Measurements from ENCODE around the gene ZFP36.
A peak's percentile ranks its signal among the peaks of the same experiment; 100 is the strongest.

The ZFP36 gene

DNA sequence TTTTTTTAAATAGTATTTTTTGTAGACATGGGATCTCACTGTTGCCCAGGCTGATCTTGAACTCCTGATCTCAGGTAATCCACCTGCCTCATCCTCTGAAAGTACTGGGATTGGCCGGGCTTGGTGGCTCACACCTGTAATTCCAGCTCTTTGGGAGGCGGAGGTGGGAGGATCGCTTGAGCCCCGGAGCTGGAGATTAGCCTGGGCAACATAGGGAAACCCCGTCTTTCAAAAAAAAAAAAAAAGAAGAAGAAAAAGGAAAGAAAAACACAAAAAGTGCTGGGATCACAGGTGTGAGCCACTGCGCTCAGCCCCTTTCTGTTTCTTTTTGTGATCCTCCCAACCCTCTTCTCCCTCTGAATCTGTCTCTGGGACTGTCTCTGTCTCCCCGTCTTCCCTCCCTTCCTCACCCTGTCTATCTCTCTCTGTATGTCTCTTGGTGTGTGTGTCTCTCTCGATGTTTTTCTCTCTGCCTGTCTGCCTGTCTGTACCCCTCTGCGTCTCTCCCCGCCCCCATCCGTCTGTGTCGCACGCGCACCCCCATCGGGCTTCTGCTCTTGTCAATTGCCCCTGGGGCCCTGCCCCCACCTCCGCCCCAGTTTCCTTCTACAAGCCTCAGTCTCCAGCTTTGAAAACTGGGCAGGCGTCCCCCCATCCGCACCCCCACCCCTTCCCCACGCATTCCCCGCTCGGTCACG, 540 bp upstream of the ZFP36 start:
- DNase-seq (ENCODE audit: low read depth): peak; percentile 88

DNA sequence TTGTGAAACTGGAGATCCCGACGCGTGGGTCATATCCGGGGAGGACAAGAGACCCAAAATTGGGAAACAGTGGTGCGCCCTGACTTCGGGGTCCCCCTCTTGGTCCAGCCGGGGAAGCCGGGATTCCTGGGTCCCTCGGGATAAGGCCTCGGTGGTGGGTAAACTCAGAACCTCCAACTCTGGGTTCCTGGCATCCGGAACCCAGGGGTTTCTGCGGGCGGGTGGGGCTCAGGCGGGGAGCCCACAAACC, 688 bp downstream of the ZFP36 start:
- DNase-seq (ENCODE audit: low read depth): no peak

DNA sequence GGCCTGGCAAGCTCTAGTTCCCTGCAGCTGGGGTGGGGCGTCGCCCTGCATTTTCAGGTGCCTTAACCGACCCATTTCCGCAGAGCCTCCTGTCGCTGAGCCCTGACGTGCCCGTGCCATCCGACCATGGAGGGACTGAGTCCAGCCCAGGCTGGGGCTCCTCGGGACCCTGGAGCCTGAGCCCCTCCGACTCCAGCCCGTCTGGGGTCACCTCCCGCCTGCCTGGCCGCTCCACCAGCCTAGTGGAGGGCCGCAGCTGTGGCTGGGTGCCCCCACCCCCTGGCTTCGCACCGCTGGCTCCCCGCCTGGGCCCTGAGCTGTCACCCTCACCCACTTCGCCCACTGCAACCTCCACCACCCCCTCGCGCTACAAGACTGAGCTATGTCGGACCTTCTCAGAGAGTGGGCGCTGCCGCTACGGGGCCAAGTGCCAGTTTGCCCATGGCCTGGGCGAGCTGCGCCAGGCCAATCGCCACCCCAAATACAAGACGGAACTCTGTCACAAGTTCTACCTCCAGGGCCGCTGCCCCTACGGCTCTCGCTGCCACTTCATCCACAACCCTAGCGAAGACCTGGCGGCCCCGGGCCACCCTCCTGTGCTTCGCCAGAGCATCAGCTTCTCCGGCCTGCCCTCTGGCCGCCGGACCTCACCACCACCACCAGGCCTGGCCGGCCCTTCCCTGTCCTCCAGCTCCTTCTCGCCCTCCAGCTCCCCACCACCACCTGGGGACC, 1.2 kb downstream of the ZFP36 start:
- no peak for DNase-seq (ENCODE audit: low read depth)

DNA sequence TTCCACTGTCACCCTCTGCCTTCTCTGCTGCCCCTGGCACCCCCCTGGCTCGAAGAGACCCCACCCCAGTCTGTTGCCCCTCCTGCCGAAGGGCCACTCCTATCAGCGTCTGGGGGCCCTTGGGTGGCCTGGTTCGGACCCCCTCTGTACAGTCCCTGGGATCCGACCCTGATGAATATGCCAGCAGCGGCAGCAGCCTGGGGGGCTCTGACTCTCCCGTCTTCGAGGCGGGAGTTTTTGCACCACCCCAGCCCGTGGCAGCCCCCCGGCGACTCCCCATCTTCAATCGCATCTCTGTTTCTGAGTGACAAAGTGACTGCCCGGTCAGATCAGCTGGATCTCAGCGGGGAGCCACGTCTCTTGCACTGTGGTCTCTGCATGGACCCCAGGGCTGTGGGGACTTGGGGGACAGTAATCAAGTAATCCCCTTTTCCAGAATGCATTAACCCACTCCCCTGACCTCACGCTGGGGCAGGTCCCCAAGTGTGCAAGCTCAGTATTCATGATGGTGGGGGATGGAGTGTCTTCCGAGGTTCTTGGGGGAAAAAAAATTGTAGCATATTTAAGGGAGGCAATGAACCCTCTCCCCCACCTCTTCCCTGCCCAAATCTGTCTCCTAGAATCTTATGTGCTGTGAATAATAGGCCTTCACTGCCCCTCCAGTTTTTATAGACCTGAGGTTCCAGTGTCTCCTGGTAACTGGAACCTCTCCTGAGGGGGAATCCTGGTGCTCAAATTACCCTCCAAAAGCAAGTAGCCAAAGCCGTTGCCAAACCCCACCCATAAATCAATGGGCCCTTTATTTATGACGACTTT, 2.0 kb downstream of the ZFP36 start:
- DNase-seq (ENCODE audit: low read depth): no peak

DNA sequence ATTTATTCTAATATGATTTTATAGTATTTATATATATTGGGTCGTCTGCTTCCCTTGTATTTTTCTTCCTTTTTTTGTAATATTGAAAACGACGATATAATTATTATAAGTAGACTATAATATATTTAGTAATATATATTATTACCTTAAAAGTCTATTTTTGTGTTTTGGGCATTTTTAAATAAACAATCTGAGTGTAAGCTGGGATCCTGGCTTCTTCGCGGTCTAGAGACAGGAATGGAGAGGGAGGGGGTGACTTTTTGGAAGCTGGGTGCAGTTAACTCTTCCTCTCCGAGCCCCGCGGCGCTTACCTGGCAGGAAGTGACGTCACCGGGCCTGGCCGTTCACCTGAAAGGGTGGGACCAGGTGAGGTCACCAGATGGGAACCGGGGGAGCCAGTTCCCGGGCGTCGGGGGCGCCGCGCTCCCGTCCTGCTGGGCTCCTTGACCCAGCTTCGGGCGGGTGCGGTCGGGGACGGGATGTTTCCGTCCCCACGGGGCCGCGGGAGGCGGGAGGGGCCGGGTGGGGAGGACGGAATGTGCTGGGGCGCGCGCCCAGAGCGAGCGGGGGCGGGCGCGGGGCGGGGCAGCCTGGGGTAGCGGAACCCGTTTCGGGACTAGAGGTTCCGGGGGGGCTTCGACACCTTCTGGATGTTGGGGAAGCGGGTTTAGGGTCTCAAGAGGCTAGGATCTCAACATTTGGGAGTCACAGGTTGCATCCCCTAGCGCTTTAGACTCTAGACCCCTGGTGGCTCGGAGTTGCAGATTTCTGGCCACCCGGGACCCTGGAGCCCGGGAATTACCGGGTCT, 2.8 kb downstream of the ZFP36 start:
- DNase-seq (ENCODE audit: low read depth): peak; percentile 77

DNA sequence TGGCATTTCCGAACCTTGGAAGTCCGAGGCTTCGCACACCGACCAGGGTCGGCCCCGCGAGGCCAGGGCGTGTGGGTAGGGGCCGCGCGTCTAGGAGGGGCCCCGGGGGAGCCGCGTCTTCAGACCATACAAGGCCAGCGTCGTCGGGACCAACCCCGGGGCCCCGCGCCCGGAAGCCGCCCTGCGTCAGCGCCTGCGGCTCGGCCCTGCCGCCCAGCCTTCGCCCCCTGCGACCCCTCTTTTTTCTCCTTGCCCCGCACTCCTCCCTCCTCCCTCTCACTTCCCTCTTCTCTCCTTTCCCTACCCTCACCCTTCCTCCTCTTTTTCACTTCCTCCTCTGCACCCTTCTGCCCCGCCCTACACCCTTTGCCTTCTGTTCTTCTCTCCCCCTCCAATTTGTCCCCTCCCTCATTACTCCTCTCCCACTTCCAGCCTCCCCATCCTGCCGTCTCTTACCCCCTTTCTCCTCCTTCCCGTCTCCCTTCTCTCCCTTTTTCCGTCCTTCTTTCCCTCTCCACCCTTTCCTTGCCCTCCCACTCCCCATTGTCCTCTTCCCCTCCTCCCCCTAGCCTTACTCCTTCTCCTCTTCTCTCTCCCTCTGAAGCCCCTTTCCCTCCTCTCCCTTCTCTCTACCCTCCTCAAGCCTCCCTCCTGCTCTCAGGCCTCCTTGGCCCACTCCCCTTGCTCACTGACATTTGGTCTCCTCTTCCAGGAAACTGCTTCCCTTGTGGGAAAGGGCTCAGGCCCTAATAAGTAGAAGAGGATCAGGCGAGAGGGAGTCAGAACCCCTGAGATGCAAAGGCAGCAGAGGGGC, 3.6 kb downstream of the ZFP36 start:
- peak; percentile 36 for DNase-seq (ENCODE audit: low read depth)

DNA sequence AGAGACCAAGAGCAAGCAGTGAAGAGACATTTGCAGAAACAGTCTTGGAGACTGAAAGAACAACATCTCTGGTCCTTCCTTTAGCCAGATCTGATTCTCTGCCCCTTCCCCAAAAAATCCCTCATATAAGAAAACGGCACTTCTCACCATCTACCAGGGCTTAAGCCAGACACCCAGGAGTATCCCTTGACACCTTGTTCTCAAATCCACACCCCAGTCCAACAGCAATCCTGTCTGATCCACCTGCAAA, 4.1 kb downstream of the ZFP36 start:
- DNase-seq (ENCODE audit: low read depth): no peak

DNA sequence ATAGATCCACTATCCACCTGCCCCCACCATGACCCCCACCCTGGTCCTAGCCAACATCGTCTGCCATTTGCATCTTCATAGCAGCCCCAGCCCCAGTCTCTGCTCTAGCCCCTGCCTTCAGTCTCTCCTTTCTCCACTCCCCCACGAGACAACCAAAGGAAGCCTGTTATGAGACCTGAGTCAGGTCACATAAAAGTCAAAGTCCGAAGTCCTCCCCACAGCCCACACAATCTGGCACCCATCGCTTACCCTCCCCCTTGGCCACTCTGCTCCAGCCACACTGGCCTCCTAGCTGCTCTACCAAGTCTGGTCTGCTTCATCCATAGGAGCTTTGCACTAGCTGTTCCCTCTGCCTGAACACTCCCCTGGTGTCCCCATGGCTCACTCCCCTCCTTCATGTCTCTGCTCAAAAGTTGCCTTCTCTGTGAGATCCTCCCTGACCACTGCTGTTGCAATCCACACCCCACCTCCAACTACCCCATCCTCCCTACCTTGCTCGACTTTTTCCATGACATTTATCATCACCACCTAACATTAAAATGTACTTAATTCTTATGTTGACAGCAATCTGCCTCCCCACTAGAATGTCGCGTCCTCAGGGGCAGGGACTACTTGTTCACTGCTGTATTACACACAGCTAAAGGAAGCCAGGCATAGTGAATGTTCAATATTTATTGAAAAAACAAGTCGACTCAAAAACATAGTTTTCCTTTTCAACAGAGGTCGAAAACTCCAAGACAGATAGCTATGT, 4.6 kb downstream of the ZFP36 start:
- DNase-seq (ENCODE audit: low read depth): no peak

DNA sequence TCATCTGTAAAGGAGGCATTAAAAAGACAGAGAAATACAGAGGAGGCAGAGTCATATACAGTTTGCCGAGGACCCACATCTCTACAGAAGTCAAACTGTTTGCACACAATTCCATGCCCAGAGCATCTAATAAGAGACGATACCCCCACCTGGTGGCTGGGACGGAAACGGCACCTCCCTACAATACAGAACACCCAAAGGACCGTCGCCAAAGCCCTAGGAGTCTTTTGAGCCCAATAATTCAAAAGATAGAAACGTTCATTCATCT, 5.1 kb downstream of the ZFP36 start:
- peak; percentile 87 for DNase-seq (ENCODE audit: low read depth)

DNA sequence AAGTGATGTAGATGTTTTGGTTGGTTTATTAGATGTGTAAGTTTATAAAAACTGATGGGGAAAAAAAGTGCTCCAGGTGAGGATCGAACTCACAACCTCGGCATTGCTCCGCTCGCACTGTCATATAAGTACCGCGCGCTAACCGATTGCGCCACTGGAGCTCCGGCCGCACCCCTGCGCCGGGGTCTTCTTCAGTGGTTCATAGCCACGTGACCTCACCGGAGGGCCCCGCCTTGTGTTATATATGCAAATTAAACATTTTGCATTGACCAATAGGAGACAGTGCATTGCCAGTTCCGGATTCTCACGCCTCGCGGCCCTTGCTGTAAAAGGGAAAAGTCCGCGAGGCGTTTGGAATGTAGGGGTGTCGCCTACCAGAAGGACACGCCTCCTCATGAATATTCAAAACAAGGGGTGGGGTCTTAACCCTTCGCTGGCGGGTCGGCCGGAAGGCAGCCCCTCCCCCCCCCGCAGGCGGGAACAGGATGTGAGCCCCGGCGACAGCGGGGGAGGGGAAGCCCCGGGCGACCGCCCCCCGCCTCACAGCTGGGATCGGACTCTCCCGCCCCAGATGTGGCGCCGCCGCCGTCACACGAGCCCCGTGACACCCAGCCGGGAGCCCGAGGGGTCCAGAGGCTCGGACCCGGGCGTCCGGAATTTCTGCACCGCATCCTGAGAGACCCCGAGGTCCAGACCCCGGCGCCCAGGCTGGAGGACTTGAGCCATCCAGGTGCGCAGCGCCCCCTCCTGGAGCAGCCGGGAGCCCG, 5.6 kb downstream of the ZFP36 start, which contains the start of gene PLEKHG2:
Gene PLEKHG2, plus strand, starts transcription at position 570 of the 767 bp plus-strand sequence. CDS start 1,418 bp downstream, outside the sequence.
- DNase-seq (ENCODE audit: low read depth): peak; percentile 95

DNA sequence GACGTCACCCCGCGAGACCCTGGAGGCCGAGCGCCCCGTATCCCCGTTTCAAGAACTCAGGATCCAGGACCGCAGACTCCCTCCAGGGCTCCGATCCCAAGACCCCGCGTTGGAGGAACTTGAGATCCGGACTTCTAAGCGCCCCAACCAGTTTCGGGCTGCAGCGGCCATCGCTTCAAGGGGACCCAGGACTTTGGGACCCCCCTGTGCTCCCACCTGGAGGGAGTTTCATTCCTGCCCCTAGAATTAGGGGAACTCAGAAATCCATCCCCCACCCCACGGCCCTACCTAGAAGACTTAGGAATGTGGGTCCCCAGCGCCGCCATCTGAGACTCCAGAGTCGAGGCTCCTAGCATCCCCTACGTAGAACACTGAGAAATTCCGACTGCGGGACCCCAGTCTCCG, 6.2 kb downstream of the ZFP36 start:
- DNase-seq (ENCODE audit: low read depth): no peak

DNA sequence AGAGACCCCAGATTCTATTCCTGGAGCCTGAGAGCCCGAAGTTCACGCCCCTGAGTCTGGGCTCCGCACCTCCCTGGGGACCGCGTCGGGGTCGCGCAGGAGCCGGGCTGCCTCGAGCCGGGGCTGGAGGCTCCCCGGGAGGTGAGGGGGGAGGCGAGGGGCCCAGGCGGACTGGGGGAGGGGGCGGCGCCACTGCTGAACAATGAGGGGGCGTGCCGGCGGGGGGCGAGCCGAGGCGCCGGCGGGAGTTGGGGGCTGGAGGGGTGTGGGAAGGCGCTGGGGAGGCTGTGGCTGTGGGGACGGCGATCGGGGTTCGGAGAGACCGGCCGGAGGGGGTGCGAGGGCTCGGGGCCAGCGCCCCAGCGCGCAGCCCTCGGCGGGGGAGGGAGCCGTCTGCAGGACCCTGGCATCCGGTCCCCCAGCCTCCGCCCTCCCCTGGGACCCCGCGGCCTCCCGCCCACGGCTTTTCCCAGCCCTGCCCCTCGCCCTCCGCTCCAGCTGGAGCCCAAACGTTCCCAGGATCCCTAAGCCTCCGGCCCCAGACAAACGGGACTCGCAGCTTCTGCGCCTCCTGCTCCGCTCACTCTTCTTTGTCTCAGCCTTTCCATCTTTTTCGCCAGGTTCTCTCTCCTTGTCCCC, 6.7 kb downstream of the ZFP36 start:
- DNase-seq (ENCODE audit: low read depth): no peak

DNA sequence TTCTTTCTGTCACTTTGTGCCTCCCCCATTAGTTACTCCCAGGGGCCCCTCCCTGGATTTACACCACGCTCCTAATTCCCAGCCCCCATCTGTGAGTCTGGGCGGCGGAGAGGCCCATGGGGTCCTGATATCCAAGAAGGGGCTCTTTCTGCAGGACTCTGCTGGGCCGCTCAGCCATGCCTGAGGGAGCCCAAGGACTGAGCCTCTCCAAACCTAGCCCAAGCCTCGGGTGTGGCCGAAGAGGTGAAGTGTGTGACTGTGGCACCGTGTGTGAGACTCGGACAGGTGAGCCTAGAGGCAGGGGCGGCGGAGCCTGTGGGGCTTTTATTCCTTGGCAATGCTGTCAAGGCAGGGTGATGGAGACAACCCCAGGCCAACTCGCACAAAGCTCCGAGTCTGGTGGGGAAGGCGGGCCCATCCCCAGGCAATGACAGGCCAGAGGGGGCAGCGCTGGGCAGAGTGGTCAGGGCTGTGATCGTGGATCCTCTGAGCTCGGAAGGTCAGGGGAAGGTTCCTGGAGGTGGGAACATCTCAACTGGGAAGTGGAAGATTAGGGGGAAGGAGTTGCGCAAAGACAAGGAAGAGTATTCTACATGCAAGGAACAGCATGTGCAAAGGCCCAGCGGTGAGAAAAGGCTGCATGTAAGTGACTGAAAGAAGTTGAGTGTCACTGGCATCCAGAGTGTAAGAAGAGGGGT, 7.4 kb downstream of the ZFP36 start:
- no peak for DNase-seq (ENCODE audit: low read depth)

DNA sequence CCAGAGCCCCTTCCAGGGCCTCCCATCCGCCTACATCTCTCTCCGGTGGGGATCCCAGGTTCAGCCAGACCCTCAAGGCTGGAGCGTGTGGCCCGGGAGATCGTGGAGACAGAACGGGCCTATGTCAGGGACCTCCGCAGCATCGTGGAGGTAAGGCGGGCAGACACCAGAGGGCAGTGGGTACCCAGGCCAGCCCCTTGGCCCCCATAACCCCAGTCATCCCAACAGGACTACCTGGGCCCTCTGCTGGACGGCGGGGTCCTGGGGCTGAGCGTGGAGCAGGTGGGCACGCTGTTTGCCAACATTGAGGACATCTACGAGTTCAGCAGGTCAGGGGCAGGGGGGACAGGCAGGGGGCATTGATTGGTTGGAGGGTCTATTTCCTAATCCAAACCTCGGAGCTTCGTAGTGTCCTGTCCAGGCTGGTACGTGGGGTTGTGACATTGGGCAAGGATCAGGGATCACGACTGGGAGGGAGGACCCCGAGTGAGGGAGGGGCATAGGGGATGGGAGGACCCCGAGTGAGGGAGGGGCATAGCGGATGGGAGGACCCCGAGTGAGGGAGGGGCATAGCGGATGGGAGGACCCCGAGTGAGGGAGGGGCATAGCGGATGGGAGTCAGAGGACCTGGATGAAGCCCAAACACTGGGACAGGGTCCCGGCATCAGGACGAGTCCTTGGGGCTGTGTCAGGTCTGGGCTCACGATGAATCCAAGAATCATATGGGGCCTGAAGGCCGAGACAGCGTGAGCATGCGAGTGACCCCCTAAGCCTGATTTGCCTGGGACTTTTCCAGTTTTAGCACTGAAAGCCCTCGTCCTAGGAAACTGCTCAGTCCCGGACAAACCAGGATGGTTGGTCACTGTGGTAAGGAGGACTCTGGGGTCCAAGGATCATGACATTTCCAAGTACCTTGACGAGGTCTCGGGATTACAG, 8.7 kb downstream of the ZFP36 start:
- no peak for DNase-seq (ENCODE audit: low read depth)

DNA sequence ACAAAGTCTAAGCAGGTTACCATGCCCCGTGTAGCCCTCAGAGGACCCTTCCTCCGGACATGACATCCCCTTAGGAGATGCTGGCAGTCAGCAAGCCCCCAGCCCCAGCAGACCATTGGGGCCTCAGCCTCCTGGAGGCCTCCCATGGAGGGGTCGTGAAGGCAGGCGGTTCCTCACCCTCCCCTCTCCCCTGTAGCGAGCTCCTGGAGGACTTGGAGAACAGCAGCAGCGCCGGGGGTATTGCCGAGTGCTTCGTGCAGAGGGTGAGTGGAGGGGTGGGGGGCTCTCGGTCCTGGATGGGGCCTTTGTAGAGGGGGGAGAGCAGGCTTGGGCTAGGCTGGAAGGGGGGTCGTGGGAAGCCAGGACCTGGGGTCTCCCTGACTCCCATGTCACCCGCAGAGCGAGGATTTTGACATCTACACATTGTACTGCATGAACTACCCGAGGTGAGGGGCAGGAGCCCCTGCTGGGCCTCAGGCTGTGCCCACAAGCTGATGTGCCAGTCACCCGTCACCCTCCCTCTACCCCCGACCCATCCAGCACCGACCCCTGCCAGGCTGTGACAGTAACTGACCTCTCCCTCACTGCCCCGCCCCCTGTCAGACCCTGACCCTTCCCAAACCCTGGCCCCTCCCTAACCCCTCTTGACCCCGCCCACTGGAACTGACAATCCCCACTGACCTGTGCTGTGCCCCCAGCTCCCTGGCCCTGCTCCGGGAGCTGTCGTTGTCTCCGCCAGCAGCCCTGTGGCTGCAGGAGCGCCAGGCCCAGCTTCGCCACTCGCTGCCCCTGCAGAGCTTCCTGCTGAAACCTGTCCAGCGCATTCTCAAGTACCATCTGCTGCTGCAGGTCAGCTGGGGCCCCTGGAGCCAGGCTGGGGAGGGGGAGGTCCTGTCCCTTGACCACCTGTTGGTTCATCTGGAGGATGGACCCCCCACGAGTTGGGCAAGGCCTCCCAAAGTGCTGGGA, 9.8 kb downstream of the ZFP36 start:
- DNase-seq (ENCODE audit: low read depth): no peak

DNA sequence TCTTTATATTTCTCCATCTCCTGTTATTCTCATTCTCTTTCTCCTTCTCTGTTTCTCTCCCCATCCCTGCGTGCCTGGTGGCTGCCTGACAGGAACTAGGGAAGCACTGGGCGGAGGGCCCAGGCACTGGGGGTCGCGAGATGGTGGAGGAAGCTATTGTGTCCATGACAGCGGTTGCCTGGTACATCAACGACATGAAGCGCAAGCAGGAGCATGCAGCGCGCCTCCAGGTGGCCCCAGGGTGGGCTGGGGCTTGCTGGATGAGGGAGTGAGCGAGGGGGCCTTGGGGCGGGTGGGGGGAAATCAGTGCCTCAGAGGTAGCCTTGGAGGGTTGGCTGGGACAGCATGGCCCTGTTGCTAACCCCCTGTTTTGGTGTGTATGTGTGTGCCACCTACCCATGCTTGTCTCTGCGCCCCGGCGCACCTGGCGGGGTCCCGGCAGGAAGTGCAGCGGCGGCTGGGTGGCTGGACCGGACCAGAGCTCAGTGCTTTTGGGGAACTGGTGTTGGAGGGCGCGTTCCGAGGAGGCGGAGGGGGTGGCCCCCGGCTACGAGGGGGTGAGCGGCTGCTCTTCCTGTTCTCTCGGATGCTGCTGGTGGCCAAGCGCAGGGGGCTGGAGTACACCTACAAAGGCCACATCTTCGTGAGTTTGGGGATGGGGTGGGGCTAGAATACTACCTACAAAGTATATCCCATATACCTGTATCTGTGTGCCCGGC, 11.0 kb downstream of the ZFP36 start:
- DNase-seq (ENCODE audit: low read depth): no peak
